Astrocyte (in vitro differentiated cells and primary cell): ENCODE measurements around the gene CTIF.

Experiments used
- CTCF ChIP-seq: IDR thresholded peaks from 2 replicates; pipeline ENCODE4 v1.5.1; 2011; ENCODE audit warnings: low read depth, mild to moderate bottlenecking, inconsistent platforms, low read length, moderate library complexity; ENCODE audit not compliant: insufficient read depth
- EZH2 ChIP-seq: IDR thresholded peaks from 2 replicates; pipeline ENCODE4 v1.6.1; 2012; ENCODE audit warnings: mild to moderate bottlenecking, low read length, inconsistent platforms; ENCODE audit not compliant: insufficient read depth

DNA sequence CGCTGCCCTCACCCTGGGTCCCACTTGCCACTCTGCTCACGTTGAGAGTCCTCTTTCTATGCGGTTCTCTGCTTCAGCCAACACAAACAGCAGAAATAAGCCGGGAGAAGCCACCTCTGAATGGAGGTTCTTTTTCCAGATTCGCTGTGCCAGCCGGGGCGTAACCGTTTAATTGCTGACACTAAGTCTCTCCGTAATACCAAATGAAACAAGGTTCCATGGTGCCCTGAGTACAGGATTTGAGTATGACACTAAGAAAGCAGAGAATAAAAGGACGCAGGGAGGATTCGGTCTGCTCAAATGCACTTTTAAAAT, 37.6 kb downstream of the CTIF start:
- TF ChIP-seq CTCF: no peak
- no peak for TF ChIP-seq EZH2
